Parathyroid adenoma (tissue), 2 donors: ENCODE measurements around the gene DHRS7.

Experiments used
- H2AFZ ChIP-seq: fragments of 300-600 bp; sonication (generic); one replicate; pipeline ENCODE4 v1.7.0; 2017; ENCODE audit warnings: antibody characterized with exemption, mild to moderate bottlenecking
- H3K27ac ChIP-seq: fragments of 300-600 bp; sonication (generic); one replicate; pipeline ENCODE4 v1.7.0; 2017
- H3K27me3 ChIP-seq: fragments of 300-600 bp; sonication (generic); one replicate; pipeline ENCODE4 v1.7.0; 2017; ENCODE audit warnings: low read length; ENCODE audit not compliant: control insufficient read depth, insufficient read depth
- H3K36me3 ChIP-seq: fragments of 300-600 bp; sonication (generic); one replicate; pipeline ENCODE4 v1.7.0; 2017; ENCODE audit warnings: low read length; ENCODE audit not compliant: control insufficient read depth, insufficient read depth
- H3K4me1 ChIP-seq: fragments of 300-600 bp; sonication (generic); one replicate; pipeline ENCODE4 v1.7.0; 2017; ENCODE audit warnings: control low read depth
- H3K4me2 ChIP-seq: fragments of 300-600 bp; sonication (generic); one replicate; pipeline ENCODE4 v1.7.0; 2017; ENCODE audit warnings: low read length
- H3K4me3 ChIP-seq: fragments of 300-600 bp; sonication (generic); one replicate; pipeline ENCODE4 v1.7.0; 2017; ENCODE audit warnings: low read depth, low read length
- H3K79me2 ChIP-seq: fragments of 300-600 bp; sonication (generic); one replicate; pipeline ENCODE4 v1.7.0; 2017; ENCODE audit warnings: control low read depth
- H3K9ac ChIP-seq: fragments of 300-600 bp; sonication (generic); one replicate; pipeline ENCODE4 v1.7.0; 2017; ENCODE audit warnings: mild to moderate bottlenecking
- H3K9me3 ChIP-seq: fragments of 300-600 bp; sonication (generic); one replicate; pipeline ENCODE4 v1.7.0; 2017; ENCODE audit warnings: low read length; ENCODE audit not compliant: control insufficient read depth
- CTCF ChIP-seq: fragments of 300-600 bp; sonication (generic); IDR thresholded peaks from one replicate; pipeline ENCODE4 v1.7.0; 2017; ENCODE audit warnings: antibody characterized with exemption, mild to moderate bottlenecking
- donor health status: primary hyperparathyroidism.

DHRS7 gene

GRCh38 chr14:60196291-60196690 is 31.1 kb upstream of the DHRS7 start:
- Histone ChIP-seq H3K9ac (no peak overlapping the region), H3K79me2 (no peaks in the 10 kb centered on the region), H3K27ac (no peak overlapping the region), H3K4me3 (no peak overlapping the region), H3K4me1 (no peaks in the 10 kb centered on the region), H3K27me3 (no peaks in the 10 kb centered on the region), H3K36me3 (no peaks in the 10 kb centered on the region), H3K9me3 (no peaks in the 10 kb centered on the region), H2AFZ (no peak overlapping the region), H3K4me2 (no peak overlapping the region)
- no peak for TF ChIP-seq CTCF

- Histone ChIP-seq H3K4me2 (no peak overlapping the region), H3K4me3 (no peak overlapping the region), H3K27me3 (no peaks in the 10 kb centered on the region), H3K9ac (no peak overlapping the region), H3K36me3 (no peaks in the 10 kb centered on the region), H3K4me1 (no peaks in the 10 kb centered on the region), H3K79me2 (no peaks in the 10 kb centered on the region), H2AFZ (no peak overlapping the region), H3K9me3 (no peaks in the 10 kb centered on the region), H3K27ac (no peak overlapping the region)
- peak; percentile 26 for TF ChIP-seq CTCF
Observed at GRCh38 chr14:60195179-60195810, 30.1 kb upstream of the DHRS7 start.

GRCh38 chr14:60189923-60190840 is 25.0 kb upstream of the DHRS7 start:
- Histone ChIP-seq H3K27ac (no peak overlapping the region), H2AFZ (no peak overlapping the region), H3K27me3 (no peaks in the 10 kb centered on the region), H3K4me3 (no peak overlapping the region), H3K4me1 (no peaks in the 10 kb centered on the region), H3K4me2 (no peak overlapping the region), H3K9ac (no peak overlapping the region), H3K36me3 (no peaks in the 10 kb centered on the region), H3K79me2 (no peaks in the 10 kb centered on the region), H3K9me3 (no peaks in the 10 kb centered on the region)
- no peak for TF ChIP-seq CTCF

GRCh38 chr14:60188696-60189095 is 23.5 kb upstream of the DHRS7 start:
- H2AFZ ChIP-seq = no peak overlapping the region
- H3K9ac ChIP-seq = no peak overlapping the region
- no peaks in the 10 kb centered on the region for H3K36me3 ChIP-seq
- no peak overlapping the region for H3K4me2 ChIP-seq
- no peaks in the 10 kb centered on the region for H3K9me3 ChIP-seq
- H3K27ac ChIP-seq = no peak overlapping the region
- no peaks in the 10 kb centered on the region for H3K4me1 ChIP-seq
- H3K4me3 ChIP-seq = no peak overlapping the region
- TF ChIP-seq CTCF = no peak
- H3K79me2 ChIP-seq = no peaks in the 10 kb centered on the region
- no peaks in the 10 kb centered on the region for H3K27me3 ChIP-seq
